Activated CD8-positive, alpha-beta memory T cell treated with anti-CD3 and anti-CD28 coated beads for 36 hours (primary cell): ENCODE data around the gene CCDC137. TPM values are rescaled to one million over a fixed set of nuclear protein-coding genes. Genes with fewer than 3 reads are reported as not detected.

Experiments used
- CTCF ChIA-PET: fragments of 350-600 bp; sonication (Branson Sonifier 250); formaldehyde crosslinking; loops from one replicate; lab custom pipeline; 2021; ENCODE audit warnings: antibody characterized with exemption; lab: Charles Lee
- POLR2A ChIA-PET: fragments of 350-600 bp; sonication (Branson Sonifier 250); formaldehyde crosslinking; loops from one replicate; lab custom pipeline; 2021; ENCODE audit warnings: antibody characterized with exemption; lab: Charles Lee
- total RNA-seq, 2 experiments: library from RNA; stranded (reverse); gene quantifications; one replicate each; pipeline ENCODE4 v1.2.3, GENCODE V29; 2021

Gene CCDC137
- total RNA-seq, 2 experiments from 2014 or later: 68.7 to 71.9 TPM

DNA sequence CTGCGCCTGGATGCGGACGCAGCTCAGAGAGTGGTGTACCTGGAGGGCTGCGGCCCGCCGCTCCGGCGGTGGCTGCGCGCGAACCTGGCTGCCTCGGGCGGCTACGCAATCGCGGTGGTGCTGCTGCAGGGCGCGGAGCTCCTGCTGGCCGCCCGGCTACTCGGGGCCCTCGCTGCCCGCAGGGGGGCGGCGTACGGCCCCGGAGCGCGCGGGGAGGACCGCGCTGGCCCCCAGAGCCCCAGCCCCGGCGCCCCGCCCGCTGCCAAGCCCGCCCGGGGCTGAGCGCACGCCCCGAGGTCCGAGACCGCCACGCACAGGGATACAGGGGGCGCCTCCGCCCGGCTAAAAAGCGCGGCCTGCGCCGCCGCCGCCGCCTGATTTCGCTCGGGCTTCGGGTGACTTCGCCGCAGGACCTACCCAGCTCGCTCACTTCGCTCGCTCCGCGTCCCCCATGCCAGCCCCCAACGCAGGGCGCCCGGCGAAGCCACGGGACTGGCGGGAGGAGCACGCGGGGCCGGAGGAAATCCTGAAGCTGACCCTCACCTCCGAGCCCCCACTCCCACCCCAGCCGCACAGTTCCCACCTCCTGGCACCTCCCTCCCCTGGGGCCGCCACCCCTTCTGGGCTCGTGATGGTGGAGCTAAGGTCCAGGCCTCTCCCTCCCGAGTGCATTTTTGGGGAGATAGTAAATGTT is 18.4 kb upstream of the CCDC137 start:
- ChIA-PET POLR2A (no interaction called here), CTCF (interaction anchor here (0.6 kb wide), 2 partner anchors 9 to 823 kb away, joined by 3 read pairs; no protein-coding TSS in a partner anchor)

DNA sequence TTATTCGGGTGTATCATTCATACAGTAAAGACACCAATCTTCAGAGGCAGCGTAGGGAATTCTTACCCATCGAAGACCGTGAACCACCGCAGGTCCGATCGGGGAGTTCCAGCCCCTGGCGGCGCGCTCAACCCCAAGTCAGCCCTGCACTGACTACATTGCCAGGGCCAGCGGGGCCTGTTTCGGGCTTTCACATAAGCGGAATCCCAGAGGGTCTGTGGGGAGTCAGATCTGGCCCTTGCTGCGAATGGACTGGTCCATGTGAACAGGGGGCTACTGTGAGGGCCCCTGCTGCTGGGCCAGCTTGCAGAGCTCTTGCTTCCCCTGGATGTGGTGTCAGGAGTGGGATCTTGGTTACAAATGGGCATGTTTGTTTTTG is 17.8 kb upstream of the CCDC137 start:
- CTCF ChIA-PET: no interaction called here
- POLR2A ChIA-PET: no interaction called here

DNA sequence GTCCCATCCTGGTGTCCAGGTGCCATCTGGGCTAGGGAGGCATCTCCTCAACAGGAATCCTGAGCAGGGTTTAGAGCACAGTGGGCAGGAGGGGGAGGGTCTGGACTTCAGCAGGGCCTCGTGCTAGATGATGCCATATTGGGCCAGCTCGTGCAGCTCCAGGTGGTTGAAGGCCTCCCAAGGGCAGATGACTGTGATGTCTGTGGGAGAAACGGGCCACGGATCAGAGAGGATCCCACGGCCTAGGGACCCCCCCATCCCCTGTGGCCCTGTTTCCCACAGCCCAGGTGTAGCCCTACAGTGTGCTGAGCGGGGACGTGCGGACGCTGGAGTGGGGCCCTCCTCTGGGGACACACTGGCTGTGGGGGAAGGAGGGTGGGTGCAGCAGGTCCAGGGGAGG is 15.6 kb upstream of the CCDC137 start:
- POLR2A ChIA-PET: interaction anchor here (0.6 to 1.0 kb wide), 2 partner anchors 14 to 132 kb away, joined by 3 read pairs; no protein-coding TSS in a partner anchor
- CTCF ChIA-PET: interaction anchor here (0.7 kb wide), 1 partner anchor 317 kb away, joined by 4 read pairs; no protein-coding TSS in a partner anchor

DNA sequence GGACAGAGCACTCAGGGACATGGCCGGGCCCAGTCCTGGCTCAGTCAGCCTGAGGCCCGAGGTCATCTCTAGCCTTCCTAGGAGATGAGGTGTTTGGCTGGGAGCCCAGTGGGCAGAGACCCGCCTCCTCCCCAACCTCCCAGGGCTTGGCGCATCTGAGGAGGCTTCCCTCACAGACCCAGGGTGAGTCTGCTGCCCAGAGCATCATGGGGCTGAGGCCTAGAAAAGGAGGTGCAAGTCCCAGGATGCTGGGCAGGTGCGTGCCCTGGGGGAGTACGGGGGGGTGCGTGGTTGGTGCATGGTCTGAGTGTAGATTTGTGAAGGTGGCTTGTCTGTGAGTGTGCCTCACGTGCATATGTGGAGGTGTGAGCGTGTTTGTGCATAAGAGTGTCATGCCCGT is 14.8 kb upstream of the CCDC137 start:
- POLR2A ChIA-PET: interaction anchor here (1.0 kb wide), 1 partner anchor 13 kb away, joined by 3 read pairs; no protein-coding TSS in a partner anchor
- CTCF ChIA-PET: no interaction called here

DNA sequence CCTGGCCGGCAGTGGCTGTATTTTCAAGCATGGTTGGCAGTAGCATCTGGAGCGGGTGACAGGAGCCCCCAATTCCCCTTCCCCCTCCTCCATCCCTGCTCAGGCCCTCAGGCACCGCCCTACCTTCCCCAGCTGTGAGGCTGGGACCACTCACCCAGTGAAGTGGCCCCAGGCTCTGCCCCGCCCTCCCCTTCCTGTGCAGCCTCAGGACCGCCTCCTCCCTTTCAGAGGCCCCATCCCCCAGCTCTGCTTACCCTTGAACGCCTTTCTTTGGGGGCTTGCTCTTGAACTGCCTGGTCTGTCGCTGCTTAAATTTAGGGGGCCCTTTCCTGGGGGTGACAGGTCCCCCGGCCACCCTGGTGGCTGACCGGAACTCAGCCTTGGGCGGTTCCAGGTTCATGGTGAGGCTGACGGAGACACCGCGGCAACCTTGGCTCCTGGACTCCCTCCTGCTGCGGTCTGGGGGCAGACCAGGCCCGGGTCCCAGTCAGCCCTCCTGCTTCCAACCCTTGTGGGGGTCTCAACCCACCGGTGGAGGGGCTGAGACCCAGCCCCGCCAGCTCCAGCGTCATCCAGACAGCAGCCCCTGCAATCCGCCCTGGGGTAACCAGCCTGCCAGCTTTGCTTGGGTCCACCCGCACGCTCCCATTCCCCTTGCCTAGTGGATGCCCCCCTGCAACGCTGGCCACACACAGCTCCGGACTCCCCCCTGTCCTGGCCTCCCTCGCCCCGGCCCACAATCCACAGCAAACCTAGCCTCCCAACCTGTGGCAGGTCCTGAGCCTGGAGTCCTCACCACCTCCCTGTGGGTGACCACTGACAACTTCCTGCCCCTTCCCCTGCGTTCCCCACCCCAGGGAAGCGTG is 13.4 kb upstream of the CCDC137 start:
- ChIA-PET POLR2A (interaction anchor here (0.7 kb wide), 1 partner anchor 50 kb away, joined by 3 read pairs; the partner anchor contains the start of gene MRPL12), CTCF (interaction anchor here (0.6 kb wide), 1 partner anchor 30 kb away, joined by 3 read pairs; no protein-coding TSS in a partner anchor)

DNA sequence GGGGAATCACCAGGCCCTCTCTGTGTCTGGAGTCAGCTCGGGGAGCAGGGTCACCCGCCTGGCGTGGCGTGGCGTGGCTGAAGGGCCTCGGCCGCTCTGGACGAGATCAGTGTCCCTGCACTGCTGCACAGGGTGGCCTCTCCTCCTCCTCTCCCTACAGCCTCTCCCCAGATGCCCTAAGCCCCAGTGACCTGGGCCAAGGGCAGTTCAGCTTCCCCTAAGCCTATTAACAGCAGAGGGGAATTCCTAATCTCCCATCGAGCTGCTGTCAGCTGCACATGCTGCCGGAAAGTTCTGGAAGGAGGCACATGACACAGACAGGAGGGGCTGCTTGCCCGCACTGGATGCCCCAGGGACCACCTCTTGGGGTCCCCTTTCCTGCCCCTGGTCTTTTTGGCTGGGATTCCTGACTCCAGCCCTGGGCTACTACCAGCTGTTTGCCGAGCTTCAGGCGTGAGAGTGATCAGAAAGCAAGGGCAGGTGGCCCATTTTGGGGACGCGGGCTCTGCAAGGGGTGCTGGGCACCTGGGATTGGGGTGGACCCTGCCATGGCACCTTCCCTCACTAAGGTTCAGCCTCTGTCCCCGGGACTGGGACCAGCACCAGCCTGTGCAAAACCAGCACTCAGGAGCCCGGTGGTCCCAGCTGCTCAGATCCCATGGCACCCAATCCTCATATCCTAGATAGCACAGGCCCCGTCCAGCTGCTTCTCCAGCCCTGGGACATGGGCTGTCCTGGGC is 11.0 kb upstream of the CCDC137 start:
- ChIA-PET CTCF (interaction anchor here (1.4 kb wide), 1 partner anchor 54 kb away, joined by 3 read pairs; no protein-coding TSS in a partner anchor), POLR2A (no interaction called here)

DNA sequence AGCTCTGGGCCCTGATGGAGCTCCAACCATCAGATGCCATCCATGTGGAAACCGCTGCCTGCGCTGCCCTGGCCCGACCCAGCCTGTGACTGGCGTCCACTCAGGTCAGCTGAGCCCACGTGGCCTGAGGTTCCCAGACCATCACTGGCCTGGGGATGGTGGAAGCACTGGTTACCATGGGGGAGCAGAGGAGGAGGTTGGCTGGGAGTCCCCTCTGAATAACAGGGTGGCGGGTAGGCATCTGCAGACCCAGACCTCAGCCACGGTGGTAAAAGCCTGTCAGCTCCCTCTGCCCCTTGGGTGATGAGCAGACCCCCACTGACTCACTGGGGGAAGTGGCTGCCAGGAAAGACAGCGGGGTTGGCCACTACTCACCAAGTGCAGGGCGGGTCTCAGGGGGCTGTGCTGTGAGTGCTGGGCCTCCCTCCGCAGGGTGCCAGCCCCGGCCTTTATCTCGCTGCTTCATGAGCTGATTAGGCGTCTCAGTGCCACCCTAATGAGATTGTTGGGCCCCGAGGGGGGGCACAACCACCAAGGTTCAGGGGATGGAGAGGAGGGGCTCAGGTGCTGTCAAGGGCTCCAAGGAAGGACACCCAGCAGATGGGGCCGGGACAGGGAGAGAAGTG is 10.3 kb upstream of the CCDC137 start, which contains the start of gene PDE6G:
Gene PDE6G, minus strand, starts transcription at position 425 of the 626 bp plus-strand sequence. CDS start 3,237 bp downstream, outside the sequence.
- POLR2A ChIA-PET: no interaction called here

DNA sequence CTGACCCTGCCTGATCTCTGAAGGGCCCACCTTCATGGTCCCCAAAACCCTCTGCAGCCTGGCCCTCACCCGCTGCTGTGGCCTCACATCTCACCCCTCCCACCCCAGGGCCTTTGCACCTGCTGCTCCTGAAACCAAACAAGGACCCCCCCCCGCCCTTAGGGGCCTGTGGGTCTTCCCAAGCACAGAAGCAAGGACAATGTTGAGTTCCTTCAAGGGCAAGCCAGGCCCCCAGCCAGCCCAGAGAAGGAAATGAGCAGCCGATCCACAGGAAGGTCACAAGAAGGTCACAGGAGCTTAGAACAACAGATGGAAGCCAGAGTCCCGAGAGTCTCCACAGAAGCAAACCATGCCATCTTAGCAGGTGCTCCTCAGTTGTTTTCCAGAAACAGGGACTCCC is 9.7 kb upstream of the CCDC137 start:
- CTCF ChIA-PET: no interaction called here
- POLR2A ChIA-PET: no interaction called here

More for the DNA sequence above, 10.3 kb upstream of the CCDC137 start, which contains the start of gene PDE6G:
- CTCF ChIA-PET: no interaction called here

DNA sequence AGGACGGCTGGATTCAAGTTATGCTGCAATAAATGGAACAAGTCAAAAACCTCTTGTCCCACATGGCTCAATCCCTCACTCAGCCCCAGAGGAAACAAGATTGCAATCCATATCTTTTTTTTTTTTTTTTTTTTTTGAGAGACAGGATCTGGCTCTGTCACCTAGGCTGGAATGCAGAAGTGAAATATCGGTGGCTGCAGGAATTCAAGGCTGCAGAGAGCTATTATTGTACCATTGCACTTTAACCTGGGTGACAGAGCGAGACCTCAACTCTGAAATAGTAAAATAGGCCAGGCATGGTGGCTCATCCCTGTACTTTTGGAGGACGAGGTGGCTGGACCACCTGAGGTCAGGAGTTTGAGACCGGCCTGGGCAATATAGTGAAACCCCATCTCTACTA is 7.5 kb upstream of the CCDC137 start:
- CTCF ChIA-PET: interaction anchor here (0.9 kb wide), 1 partner anchor 21 kb away, joined by 4 read pairs; no protein-coding TSS in a partner anchor
- POLR2A ChIA-PET: no interaction called here

DNA sequence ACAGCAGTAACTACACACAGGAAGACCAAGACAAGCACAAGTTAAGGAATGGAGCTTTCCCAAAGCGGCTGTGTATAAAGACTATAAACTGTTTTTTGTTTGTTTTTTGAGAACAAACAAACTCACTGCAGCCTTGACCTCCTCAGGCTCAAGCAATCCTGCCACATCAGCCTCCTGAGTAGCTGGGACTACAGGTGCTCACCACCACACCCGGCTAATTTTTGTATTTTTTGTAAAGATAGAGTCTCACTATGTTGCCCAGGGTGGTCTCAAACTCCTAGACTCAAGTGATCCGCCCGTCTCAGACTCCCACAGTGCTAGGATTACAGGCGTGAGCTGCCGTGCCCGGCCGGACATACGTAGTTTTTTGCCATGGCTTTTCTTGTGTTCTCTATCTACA is 6.1 kb upstream of the CCDC137 start:
- ChIA-PET CTCF (no interaction called here), POLR2A (no interaction called here)

DNA sequence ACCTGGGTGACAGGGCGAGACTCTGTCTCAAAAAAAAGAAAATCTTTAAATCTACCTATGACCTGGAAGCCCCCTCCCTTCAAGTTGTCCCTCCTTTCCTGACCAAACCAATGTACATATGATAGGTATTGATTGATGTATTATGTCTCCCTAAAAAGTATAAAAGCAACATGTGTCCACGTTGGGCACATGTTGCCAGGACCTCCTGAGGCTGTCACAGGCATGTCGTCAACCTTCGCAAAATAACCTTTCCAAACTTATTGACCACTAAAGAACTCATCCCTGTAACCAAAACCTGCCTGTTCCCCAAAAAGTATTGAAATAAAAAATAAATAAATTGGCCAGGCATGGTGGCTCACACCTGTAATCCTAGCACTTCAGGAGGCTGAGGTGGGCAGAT is 4.5 kb upstream of the CCDC137 start:
- POLR2A ChIA-PET: no interaction called here
- CTCF ChIA-PET: interaction anchor here (1.1 kb wide), 1 partner anchor 13 kb away, joined by 3 read pairs; no protein-coding TSS in a partner anchor

DNA sequence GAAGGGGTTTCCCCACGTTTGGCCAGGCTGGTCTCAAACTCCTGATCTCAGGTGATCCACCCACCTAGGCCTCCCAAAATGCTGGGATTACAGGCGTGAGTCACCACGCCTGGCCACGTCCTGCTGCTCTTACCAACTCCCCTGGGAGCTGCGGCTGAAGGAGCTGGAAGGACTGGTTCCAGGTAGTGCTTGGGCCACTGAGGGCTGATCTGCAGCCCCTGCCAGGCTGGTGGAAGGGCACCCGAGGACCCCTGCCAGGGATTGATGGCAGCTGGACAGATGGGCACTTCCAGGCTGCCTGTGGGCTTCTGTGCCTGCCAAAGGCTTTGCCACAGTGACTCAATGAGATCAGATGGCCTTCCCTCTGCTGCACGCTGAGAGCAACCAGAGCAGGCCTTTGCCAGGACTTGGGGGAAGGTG is 2.5 kb upstream of the CCDC137 start:
- CTCF ChIA-PET: interaction anchor here (1.1 to 1.6 kb wide), 2 partner anchors 11 to 152 kb away, joined by 3 read pairs; partner anchors contain the start of gene ACTG1
- POLR2A ChIA-PET: interaction anchor here (0.5 to 0.8 kb wide), 2 partner anchors 21 to 252 kb away, joined by 3 to 4 read pairs; no protein-coding TSS in a partner anchor

DNA sequence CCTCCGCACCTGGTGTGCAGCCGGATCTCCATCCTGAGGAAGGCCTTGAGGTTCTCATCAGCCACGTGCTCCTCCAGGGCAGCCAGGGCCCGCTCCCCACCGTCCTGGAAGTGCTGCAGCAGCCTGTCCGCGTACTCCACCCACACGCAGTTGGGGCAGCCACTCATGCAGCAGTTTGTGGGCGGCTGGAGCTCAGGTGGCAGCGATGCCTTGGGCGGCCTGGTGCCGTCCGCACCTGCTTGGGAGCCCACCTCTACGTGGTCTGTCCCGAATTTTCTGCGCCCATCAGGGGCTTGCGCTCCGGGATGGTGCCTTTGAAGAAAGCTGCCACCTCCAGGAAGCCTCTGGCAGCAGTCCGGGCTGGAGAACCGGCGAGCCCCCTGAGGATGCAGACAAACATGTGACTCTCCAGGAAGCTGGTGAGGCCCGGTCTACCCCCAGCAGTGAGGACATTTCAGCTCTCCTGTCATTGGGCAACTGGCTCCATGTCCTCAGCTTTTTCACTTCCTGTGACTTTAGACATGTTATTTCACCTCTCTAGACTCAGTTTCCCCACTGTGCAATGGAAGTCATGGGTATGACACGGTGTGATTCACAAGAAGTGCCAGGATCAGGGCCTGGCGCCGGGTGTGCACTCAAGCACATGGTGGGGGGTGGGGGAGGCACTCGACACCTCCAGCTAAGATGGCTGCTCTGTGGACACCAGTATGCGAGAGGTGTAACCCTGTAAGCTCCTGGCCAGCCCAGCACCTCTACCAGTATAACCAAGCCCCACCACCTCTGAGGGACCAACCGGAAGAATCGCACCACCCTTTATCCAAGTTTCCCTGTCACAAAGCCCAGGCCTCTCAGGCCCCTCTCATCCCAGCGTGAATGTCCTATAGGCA is 1.1 kb upstream of the CCDC137 start:
- ChIA-PET CTCF (interaction anchor here (0.7 to 1.6 kb wide), 4 partner anchors 10 to 153 kb away, joined by 3 to 8 read pairs (median 3); partner anchors contain the start of genes ACTG1, ARL16 and HGS), POLR2A (interaction anchor here (0.6 to 1.5 kb wide), 6 partner anchors 14 to 194 kb away, joined by 3 to 5 read pairs (median 4); partner anchors contain the start of genes ARL16, HGS, MRPL12 and SLC25A10)

DNA sequence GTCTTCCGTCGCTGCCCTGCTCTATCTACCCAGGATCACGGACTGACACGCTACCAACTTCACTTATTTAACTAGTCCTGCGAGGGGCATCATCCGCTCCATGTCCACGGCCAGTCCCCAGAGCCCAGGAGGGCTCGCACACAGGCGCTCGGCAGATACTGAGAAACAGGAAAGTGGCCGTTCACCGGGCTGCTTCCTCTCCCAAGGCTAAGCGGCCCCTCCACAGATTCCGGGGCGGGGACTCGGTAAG is 520 bp upstream of the CCDC137 start:
- POLR2A ChIA-PET: interaction anchor here (0.6 to 1.5 kb wide), 4 partner anchors 17 to 194 kb away, joined by 3 to 5 read pairs (median 4); partner anchors contain the start of genes ARL16, HGS and MRPL12

DNA sequence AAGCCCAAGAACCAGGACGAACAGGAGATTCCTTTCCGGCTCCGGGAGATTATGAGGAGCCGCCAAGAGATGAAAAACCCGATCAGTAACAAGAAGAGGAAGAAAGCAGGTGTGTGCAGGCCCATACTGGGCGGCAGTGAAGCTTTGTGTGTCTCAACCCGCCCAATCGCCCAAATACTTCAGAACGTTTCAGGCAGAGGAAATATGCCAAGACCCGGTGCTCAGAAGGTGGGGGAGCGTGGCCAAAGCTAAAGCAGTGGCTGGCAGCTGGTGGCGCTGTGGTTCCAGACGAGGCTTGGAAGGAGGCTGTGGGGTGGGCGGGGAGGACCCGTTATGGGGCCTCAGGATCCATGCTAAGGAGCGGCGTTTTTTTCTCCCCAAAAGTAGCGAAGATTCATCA is 1.2 kb downstream of the CCDC137 start:
- CTCF ChIA-PET: interaction anchor here (1.7 kb wide), 1 partner anchor 18 kb away, joined by 5 read pairs; no protein-coding TSS in a partner anchor
- POLR2A ChIA-PET: no interaction called here

More for the DNA sequence above, 520 bp upstream of the CCDC137 start:
- CTCF ChIA-PET: interaction anchor here (0.7 to 0.9 kb wide), 2 partner anchors 13 to 18 kb away, joined by 3 to 8 read pairs; partner anchors contain the start of genes ARL16 and HGS

DNA sequence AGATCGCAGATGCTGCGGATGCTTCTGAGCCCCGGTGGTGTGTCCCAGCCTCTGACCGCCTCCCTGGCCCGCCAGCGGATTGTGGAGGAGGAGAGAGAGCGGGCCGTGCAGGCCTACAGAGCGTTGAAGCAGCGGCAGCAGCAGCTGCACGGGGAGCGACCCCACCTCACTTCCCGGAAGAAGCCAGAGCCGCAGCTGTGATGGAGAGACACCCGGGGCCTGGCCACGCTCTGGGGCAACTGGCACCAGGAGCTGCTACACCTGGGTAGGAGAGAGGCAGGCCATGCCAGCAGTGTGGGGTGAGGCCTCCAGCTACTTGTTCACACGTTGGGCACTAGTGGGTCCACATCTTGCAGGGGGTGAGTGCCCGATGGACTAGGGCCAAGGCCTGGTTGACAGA is 6.0 kb downstream of the CCDC137 start:
- CTCF ChIA-PET: interaction anchor here (1.5 kb wide), 1 partner anchor 11 kb away, joined by 4 read pairs; the partner anchor contains the start of genes ARL16 and HGS
- POLR2A ChIA-PET: no interaction called here

DNA sequence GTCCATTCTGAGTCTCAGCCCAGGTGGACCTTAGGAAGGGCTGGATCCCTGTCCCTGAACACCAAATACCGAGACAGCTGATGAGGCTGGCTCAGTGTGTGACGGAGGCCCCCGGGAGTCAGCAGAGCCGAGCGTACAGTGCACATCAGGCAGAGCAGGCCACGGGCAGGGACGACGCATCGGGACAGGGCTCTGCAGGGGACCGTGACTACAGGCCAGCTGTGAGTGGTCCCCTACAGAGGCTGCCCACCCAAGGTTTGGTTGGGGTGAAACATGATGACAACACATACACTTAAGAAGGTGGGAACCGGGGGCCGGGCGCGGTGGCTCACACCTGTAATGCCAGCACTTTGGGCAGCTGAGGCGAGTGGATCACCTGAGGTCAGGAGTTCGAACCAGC is 6.4 kb downstream of the CCDC137 start:
- POLR2A ChIA-PET: interaction anchor here (0.6 kb wide), 1 partner anchor 153 kb away, joined by 8 read pairs; no protein-coding TSS in a partner anchor
- CTCF ChIA-PET: interaction anchor here (1.5 kb wide), 1 partner anchor 11 kb away, joined by 4 read pairs; the partner anchor contains the start of genes ARL16 and HGS
